ENCODE measurements around the gene GABPB2. TPM values are rescaled to one million over a fixed set of nuclear protein-coding genes. Genes with fewer than 3 reads are reported as not detected.

The GABPB2 gene
- total RNA-seq, 1 donor from 2014 or later: 10.8 TPM

DNA sequence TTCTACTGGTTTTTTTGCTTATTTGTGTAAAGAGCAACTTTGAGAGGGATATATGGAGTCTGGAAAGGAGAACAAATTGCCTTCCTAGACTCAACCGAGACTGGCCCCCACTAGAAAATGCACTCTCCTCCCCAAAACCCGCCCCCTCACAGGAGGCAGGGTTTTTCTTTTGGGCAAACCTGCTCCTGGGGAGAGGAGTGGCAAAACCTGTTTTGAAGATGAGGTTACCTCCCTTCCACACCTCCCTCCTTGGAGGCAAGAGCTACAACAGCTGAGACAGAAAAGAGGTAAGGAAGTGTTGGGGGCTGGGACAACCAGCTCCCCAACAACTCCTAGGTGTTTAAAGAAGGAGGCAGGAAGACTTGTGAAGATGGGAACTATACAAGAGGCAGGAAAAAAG is 34.2 kb upstream of the GABPB2 start, which contains the start of gene BNIPL:
Gene BNIPL, plus strand, starts transcription at position 231 of the 400 bp plus-strand sequence. Its CDS starts 140 bp downstream, at position 371.
- FAIRE-seq (no peak), DNase-seq (ENCODE audit: low read depth) (peak; percentile 54)
- no peaks in the 10 kb centered on the region for H3K27me3 ChIP-seq (ENCODE audit: control insufficient read depth, insufficient read depth, low read length)
- peaks cover 2% of the 10 kb centered on the region for H3K36me3 ChIP-seq (ENCODE audit: control insufficient read depth, insufficient read depth, low read length)
- peak within 1 kb of the TSS; percentile 29 for H3K4me3 ChIP-seq (ENCODE audit: low read depth, low read length)
- TF ChIP-seq, protein P1, sequence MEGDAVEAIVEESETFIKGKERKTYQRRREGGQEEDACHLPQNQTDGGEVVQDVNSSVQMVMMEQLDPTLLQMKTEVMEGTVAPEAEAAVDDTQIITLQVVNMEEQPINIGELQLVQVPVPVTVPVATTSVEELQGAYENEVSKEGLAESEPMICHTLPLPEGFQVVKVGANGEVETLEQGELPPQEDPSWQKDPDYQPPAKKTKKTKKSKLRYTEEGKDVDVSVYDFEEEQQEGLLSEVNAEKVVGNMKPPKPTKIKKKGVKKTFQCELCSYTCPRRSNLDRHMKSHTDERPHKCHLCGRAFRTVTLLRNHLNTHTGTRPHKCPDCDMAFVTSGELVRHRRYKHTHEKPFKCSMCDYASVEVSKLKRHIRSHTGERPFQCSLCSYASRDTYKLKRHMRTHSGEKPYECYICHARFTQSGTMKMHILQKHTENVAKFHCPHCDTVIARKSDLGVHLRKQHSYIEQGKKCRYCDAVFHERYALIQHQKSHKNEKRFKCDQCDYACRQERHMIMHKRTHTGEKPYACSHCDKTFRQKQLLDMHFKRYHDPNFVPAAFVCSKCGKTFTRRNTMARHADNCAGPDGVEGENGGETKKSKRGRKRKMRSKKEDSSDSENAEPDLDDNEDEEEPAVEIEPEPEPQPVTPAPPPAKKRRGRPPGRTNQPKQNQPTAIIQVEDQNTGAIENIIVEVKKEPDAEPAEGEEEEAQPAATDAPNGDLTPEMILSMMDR (IDR thresholded peaks at IDR 0.05; ENCODE audit: insufficient read depth, low read length, severe bottlenecking): no peak

GRCh38 chr1:151037032-151037431 is 33.5 kb upstream of the GABPB2 start:
- FAIRE-seq (no peak), DNase-seq (ENCODE audit: low read depth) (no peak)
- TF ChIP-seq, protein P1 (IDR thresholded peaks at IDR 0.05; ENCODE audit: insufficient read depth, low read length, severe bottlenecking): no peak
- Histone ChIP-seq H3K36me3 (ENCODE audit: control insufficient read depth, insufficient read depth, low read length) (peaks cover 2% of the 10 kb centered on the region), H3K4me3 (ENCODE audit: low read depth, low read length) (peak overlapping the region; percentile 29), H3K27me3 (ENCODE audit: control insufficient read depth, insufficient read depth, low read length) (no peaks in the 10 kb centered on the region)

DNA sequence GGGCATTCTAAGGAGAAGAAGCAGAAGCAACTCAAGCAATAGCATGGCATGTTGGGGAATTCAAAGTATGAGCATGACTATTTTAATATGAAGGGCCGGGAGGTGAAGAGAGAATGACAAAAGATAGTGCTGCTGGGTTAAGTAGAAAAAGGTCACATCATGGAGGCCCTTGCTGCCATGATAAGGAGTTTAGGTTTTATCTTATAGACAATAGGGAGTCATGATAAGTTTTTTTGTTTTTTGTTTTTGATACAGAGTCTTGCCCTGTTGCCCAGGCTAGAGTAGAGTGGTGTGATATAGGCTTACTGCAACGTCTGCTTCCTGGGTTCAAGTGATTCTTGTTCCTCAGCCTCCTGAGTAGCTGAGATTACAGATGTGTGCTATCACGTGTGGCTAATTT is 31.0 kb upstream of the GABPB2 start:
- H3K4me3 ChIP-seq (ENCODE audit: low read depth, low read length): no peak overlapping the region
- TF ChIP-seq, protein P1 (IDR thresholded peaks at IDR 0.05; ENCODE audit: insufficient read depth, low read length, severe bottlenecking): no peak
- FAIRE-seq (no peak), DNase-seq (ENCODE audit: low read depth) (no peak)
- H3K36me3 ChIP-seq (ENCODE audit: control insufficient read depth, insufficient read depth, low read length): no peaks in the 10 kb centered on the region
- no peaks in the 10 kb centered on the region for H3K27me3 ChIP-seq (ENCODE audit: control insufficient read depth, insufficient read depth, low read length)

- no peaks in the 10 kb centered on the region for H3K27me3 ChIP-seq (ENCODE audit: control insufficient read depth, insufficient read depth, low read length)
- no peaks in the 10 kb centered on the region for H3K36me3 ChIP-seq (ENCODE audit: control insufficient read depth, insufficient read depth, low read length)
- no peak for DNase-seq (ENCODE audit: low read depth)
- H3K4me3 ChIP-seq (ENCODE audit: low read depth, low read length): no peak overlapping the region
- TF ChIP-seq, protein P1 (IDR thresholded peaks at IDR 0.05; ENCODE audit: insufficient read depth, low read length, severe bottlenecking): no peak
- peak; percentile 84 for FAIRE-seq
Measured at GRCh38 chr1:151043163-151043562, 27.4 kb upstream of the GABPB2 start.

- peak within 1 kb of the TSS; percentile 63 for H3K4me3 ChIP-seq (ENCODE audit: low read depth, low read length)
- TF ChIP-seq, protein P1 (IDR thresholded peaks at IDR 0.05; ENCODE audit: insufficient read depth, low read length, severe bottlenecking): no peak
- no peak for FAIRE-seq
- peaks cover 4% of the 10 kb centered on the region for H3K36me3 ChIP-seq (ENCODE audit: control insufficient read depth, insufficient read depth, low read length)
- DNase-seq (ENCODE audit: low read depth): peak; percentile 43
- no peaks in the 10 kb centered on the region for H3K27me3 ChIP-seq (ENCODE audit: control insufficient read depth, insufficient read depth, low read length)
Measured at GRCh38 chr1:151047591-151047924, 23.0 kb upstream of the GABPB2 start, which contains the start of gene C1orf56. C1orf56 (plus strand) TSS chr1:151047751; CDS start chr1:151047848, 97 bp downstream.

Measured in bronchial epithelial cell (primary cell).